Duodenal mucosa (tissue), 2 donors: ENCODE measurements around the gene MPP2.
"Not testable (repeated sequence)": the region's sequence is repeated elsewhere in the genome, so short reads cannot be mapped to it uniquely, and the experiment has no call there.

Experiments
- H3K27ac ChIP-seq: one replicate; pipeline ENCODE4 v1.7.0; 2013; ENCODE audit warnings: low read depth, low read length
- H3K27me3 ChIP-seq, 2 donors: one replicate each; pipeline ENCODE4 v1.7.0; 2013; ENCODE audit warnings: low read length in 2 of 2, control low read depth in 1 of 2; ENCODE audit not compliant: insufficient read depth in 2 of 2, control insufficient read depth in 1 of 2
- H3K36me3 ChIP-seq, 2 donors: one replicate each; pipeline ENCODE4 v1.7.0; 2013; ENCODE audit warnings: low read length in 2 of 2, control low read depth in 1 of 2; ENCODE audit not compliant: insufficient read depth in 2 of 2, control insufficient read depth in 1 of 2
- H3K4me1 ChIP-seq, 2 donors: one replicate each; pipeline ENCODE4 v1.7.0; 2013; ENCODE audit warnings: low read length in 2 of 2, control low read depth in 1 of 2; ENCODE audit not compliant: insufficient read depth in 2 of 2, control insufficient read depth in 1 of 2
- H3K4me3 ChIP-seq, 2 donors: one replicate each; pipeline ENCODE4 v1.7.0; 2013; ENCODE audit warnings: low read length in 2 of 2, low read depth in 1 of 2
- H3K9ac ChIP-seq, 2 donors: one replicate each; pipeline ENCODE4 v1.7.0; 2013; ENCODE audit warnings: low read length in 2 of 2, low read depth in 1 of 2
- H3K9me3 ChIP-seq, 2 donors: one replicate each; pipeline ENCODE4 v1.7.0; 2013; ENCODE audit warnings: low read length in 2 of 2, control low read depth in 1 of 2; ENCODE audit not compliant: control insufficient read depth in 1 of 2

MPP2 gene

GRCh38 chr17:43852571-43852970 is 54.8 kb downstream of the MPP2 start:
- H3K27me3 ChIP-seq = peaks cover 4 to 11% of the 10 kb centered on the region in 2 donors
- no peak overlapping the region for H3K4me3 ChIP-seq
- H3K9me3 ChIP-seq = no peaks in the 10 kb centered on the region
- H3K27ac ChIP-seq = no peak overlapping the region
- no peak overlapping the region for H3K9ac ChIP-seq
- no peaks in the 10 kb centered on the region for H3K4me1 ChIP-seq
- H3K36me3 ChIP-seq = no peaks in the 10 kb centered on the region

GRCh38 chr17:43849116-43849515 is 58.2 kb downstream of the MPP2 start:
- Histone ChIP-seq H3K27me3 (peaks cover 0 to 11% of the 10 kb centered on the region in 2 donors), H3K4me3 (no peak overlapping the region), H3K27ac (no peak overlapping the region), H3K9ac (no peak overlapping the region), H3K9me3 (no peaks in the 10 kb centered on the region), H3K36me3 (no peaks in the 10 kb centered on the region), H3K4me1 (no peaks in the 10 kb centered on the region)

GRCh38 chr17:43848601-43849000 is 58.7 kb downstream of the MPP2 start:
- no peak overlapping the region for H3K27ac ChIP-seq
- no peaks in the 10 kb centered on the region for H3K4me1 ChIP-seq
- H3K9ac ChIP-seq = no peak overlapping the region
- H3K9me3 ChIP-seq = no peaks in the 10 kb centered on the region
- no peaks in the 10 kb centered on the region for H3K36me3 ChIP-seq
- H3K4me3 ChIP-seq = no peak overlapping the region
- H3K27me3 ChIP-seq = peaks cover 0 to 9% of the 10 kb centered on the region in 2 donors

GRCh38 chr17:43846963-43847371 is 60.4 kb downstream of the MPP2 start, which contains the start of gene CD300LG:
CD300LG (plus strand) TSS chr17:43847176; CDS start chr17:43847217, 41 bp downstream.
- no peak within 1 kb of the TSS for H3K27ac ChIP-seq
- H3K9ac ChIP-seq = no peak within 1 kb of the TSS
- no peaks in the 10 kb centered on the region for H3K9me3 ChIP-seq
- no peaks in the 10 kb centered on the region for H3K4me1 ChIP-seq
- H3K4me3 ChIP-seq = no peak within 1 kb of the TSS
- H3K27me3 ChIP-seq = peaks cover 0 to 4% of the 10 kb centered on the region in 2 donors
- H3K36me3 ChIP-seq = no peaks in the 10 kb centered on the region

- Histone ChIP-seq H3K4me3 (no peak overlapping the region), H3K27me3 (no peaks in the 10 kb centered on the region), H3K9ac (no peak overlapping the region), H3K36me3 (no peaks in the 10 kb centered on the region), H3K9me3 (no peaks in the 10 kb centered on the region), H3K27ac (no peak overlapping the region), H3K4me1 (no peaks in the 10 kb centered on the region)
Measured at GRCh38 chr17:43846221-43846712, 61.1 kb downstream of the MPP2 start.

- no peak overlapping the region for H3K9ac ChIP-seq
- no peaks in the 10 kb centered on the region for H3K9me3 ChIP-seq
- H3K27ac ChIP-seq = no peak overlapping the region
- H3K27me3 ChIP-seq = no peaks in the 10 kb centered on the region
- no peaks in the 10 kb centered on the region for H3K4me1 ChIP-seq
- no peak overlapping the region for H3K4me3 ChIP-seq
- no peaks in the 10 kb centered on the region for H3K36me3 ChIP-seq
Measured at GRCh38 chr17:43845766-43846165, 61.6 kb downstream of the MPP2 start.

- Histone ChIP-seq H3K27me3 (no peaks in the 10 kb centered on the region), H3K9ac (no peak overlapping the region), H3K27ac (no peak overlapping the region), H3K4me3 (no peak overlapping the region), H3K4me1 (peaks cover 0 to 7% of the 10 kb centered on the region in 2 donors), H3K36me3 (no peaks in the 10 kb centered on the region), H3K9me3 (no peaks in the 10 kb centered on the region)
Measured at GRCh38 chr17:43844241-43844640, 63.1 kb downstream of the MPP2 start.

GRCh38 chr17:43842975-43843325 is 64.4 kb downstream of the MPP2 start:
- peaks cover 0 to 7% of the 10 kb centered on the region in 2 donors for H3K4me1 ChIP-seq
- no peak overlapping the region for H3K27ac ChIP-seq
- no peaks in the 10 kb centered on the region for H3K36me3 ChIP-seq
- H3K27me3 ChIP-seq = no peaks in the 10 kb centered on the region
- no peaks in the 10 kb centered on the region for H3K9me3 ChIP-seq
- H3K9ac ChIP-seq = no peak overlapping the region
- no peak overlapping the region for H3K4me3 ChIP-seq

- H3K4me3 ChIP-seq, H3K27ac ChIP-seq, H3K36me3 ChIP-seq, H3K27me3 ChIP-seq, H3K9ac ChIP-seq, H3K4me1 ChIP-seq, H3K9me3 ChIP-seq: not testable (repeated sequence)
Measured at GRCh38 chr17:43842091-43842974, 65.0 kb downstream of the MPP2 start.

GRCh38 chr17:43841282-43841681 is 66.1 kb downstream of the MPP2 start:
- H3K9me3 ChIP-seq = no peaks in the 10 kb centered on the region
- H3K9ac ChIP-seq = no peak overlapping the region
- H3K4me1 ChIP-seq = peaks cover 0 to 7% of the 10 kb centered on the region in 2 donors
- no peak overlapping the region for H3K27ac ChIP-seq
- no peak overlapping the region for H3K4me3 ChIP-seq
- H3K36me3 ChIP-seq = no peaks in the 10 kb centered on the region
- H3K27me3 ChIP-seq = no peaks in the 10 kb centered on the region
